ENCODE measurements around the gene FOXN1. TPM values are rescaled to one million over a fixed set of nuclear protein-coding genes. Genes with fewer than 3 reads are reported as not detected.
A peak's percentile ranks its signal among the peaks of the same experiment; 100 is the strongest.

The FOXN1 gene
- total RNA-seq, 1 donor from 2014 or later: 14.8 TPM

DNA sequence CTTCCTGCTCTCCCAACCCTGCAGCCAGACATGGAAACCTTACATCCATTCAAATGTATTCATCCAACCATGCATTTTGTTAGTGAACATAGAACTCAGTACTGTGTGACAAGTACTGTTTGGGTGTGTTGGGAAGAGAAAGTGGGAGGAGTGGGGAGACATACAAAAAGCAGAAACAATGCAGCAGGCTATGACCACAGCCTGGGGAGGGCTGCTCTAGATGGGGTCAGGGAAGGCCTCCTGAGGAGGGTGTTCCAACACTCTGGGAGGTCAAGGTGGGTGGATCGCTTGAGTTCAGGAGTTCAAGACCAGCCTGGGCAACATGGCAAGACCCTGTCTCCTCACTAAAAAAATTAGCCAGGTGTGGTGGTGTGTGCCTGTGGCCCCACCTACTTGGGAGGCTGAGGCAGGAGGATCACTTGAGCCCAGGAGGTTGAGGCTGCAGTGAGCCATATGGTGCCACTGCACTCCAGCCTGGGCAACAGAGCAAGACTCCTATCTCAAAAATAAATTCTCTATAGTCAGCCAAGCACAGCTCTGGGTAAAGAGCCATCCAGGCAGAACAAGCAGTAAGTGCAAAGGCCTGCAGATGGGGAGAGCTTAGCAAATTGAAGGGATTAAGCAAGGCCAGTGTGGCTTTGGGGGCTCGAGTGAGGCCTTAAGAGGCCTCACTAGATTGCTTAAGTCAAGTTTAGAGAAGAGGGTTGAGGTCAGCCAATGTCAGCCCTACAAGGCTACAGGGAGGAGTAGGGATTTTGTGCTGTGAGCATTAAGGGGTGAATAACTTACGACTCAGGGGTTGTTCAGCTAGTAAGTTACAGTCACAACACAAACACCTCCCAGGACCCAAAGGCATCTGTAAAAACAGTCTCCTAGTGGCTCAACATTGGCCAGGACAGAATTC is 27.2 kb upstream of the FOXN1 start:
- no peak for ATAC-seq

GRCh38 chr17:28480278-28480677 is 25.9 kb upstream of the FOXN1 start:
- no peak for ATAC-seq

GRCh38 chr17:28480799-28481571 is 25.2 kb upstream of the FOXN1 start:
- no peak for ATAC-seq

GRCh38 chr17:28482551-28483199 is 23.5 kb upstream of the FOXN1 start:
- no peak for ATAC-seq

GRCh38 chr17:28484296-28484695 is 21.9 kb upstream of the FOXN1 start:
- ATAC-seq: no peak

DNA sequence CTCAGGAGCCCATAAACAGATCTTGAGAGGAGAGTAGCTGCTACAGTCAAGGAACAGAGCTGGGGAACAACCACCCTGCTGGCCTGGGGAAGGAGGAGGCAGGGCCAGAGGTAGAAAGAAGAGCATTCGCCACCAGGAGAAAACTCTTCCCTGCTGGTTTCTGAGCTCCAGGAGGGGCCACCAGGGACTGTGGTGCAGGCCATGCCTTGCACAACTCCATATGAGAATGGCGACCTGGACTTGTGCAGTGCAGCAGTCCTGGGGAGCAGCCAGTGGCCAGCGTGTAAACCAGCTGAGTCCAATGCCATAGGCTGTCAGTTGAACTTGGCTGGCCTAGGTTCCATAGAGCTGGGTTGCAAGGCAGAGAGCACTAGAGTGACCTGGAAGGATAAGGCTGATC is 21.1 kb upstream of the FOXN1 start:
- ATAC-seq: no peak

DNA sequence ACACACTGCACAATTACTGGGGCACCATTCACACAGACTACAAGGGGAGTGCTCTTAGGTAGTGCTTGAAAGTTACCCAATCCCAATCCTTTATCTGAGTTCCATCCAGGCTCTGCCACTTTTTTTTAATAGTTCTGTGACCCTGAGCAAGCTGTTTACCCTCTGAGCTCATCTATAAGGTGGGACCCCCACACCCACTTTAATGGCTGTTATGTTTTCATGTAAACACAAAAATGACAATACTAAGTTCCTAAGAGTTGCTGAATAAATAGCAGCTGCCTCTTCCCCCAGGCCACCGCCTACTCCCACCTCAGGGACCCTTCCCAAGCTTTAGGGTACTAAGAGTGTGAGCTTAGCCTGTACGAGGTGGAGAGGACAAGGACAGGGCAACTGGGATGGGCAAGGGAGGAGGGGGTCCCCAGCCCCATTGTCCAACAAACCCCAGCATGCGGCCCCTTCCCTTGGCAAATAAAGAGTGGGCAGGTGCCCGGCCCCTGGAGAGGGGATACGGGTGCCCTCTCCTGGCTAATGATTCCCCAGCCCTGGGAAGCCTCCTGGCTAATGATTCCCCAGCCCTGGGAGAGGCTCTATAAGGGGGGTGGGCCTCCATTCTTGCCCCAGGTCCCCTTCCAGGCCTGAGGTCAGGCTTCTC is 18.1 kb upstream of the FOXN1 start:
- ATAC-seq: no peak

GRCh38 chr17:28488533-28489276 is 17.4 kb upstream of the FOXN1 start:
- no peak for ATAC-seq

DNA sequence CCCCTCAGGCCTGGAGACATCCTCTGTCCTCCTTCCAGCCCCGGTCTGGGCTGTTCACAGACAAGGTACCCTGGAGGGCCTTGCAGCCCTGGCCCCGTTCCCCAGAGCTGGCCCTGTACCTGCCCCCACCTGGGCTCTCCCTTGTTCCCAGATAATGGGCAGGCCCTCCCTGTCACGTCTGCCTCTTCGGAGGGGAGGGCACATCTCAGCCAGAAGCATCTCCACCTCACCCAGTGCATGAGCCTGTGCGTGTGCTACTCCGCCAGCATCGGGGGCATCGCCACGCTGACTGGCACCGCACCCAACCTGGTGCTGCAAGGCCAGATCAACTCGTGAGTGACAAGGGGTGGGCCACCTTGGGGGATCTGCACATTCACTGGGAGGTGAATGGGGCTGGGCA is 14.9 kb upstream of the FOXN1 start:
- no peak for ATAC-seq

DNA sequence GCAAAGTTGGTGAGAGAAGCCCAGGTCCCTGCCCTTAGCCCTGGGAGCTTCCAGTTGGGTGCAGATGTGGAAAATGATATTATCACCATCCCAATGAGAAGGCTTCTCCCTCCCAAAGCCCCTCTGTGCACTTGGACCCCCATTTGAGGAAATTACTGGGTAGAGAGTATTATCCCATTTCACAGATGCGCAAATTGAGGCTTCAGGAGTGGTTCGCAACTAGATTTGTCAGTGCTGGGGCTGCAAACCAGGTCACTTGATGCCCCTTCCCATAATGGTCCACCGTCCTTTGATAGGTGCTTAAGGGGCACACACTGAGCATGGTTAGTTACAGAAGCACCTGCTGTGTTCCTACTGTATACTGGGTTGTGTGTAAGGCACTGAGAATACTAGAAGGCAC is 14.3 kb upstream of the FOXN1 start:
- no peak for ATAC-seq

DNA sequence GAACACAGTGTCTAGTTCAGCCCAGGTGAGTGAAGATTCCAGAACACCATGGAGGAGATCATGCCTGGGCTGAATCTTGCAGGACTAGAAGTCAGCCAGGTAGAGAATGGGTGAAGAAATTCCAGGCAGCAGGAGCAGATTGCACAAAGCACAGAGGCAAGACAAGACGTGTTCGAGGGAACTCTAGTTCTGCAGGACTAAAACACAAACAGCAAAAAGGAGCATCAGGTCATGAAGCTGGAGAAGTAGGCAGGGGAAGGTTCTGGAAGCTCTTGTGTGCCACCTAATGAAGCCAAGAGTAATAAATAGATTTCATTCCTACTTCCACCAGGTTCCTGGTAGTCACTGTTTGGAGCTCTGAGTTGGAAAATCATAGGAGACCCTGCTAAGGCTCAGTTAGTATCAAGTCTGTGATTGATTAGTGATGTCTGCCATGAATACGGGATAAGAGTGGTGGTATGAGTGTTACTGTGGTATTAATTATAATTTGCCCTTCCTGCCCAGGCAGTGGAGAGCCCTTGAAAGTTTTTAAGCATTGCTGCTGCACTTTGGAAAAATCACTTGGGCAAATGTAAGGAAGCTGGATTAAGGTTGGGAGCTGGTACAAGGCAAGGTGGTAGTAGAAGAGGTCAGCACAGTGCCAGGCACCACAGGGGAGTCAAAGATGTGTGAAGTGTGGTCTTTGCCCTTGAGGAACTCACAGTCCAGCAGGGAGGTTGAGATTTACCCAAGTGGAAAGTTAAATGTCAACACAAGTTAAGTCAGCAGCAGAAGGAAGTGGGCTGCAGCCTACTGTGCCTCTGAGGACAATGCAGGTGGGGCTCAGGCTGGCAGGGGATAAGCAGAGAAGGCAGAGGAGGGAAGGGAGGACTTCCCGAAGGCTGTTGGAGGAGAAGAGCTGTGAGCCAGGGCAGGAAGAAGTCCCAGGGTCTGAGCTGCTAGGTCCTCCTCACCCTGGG is 13.5 kb upstream of the FOXN1 start:
- peak; percentile 56 for ATAC-seq

- no peak for ATAC-seq
These were observed 12.7 kb upstream of the FOXN1 start for GRCh38 chr17:28493460-28493859.

- peak; percentile 73 for ATAC-seq
These were observed 11.5 kb upstream of the FOXN1 start for GRCh38 chr17:28494445-28495188.

DNA sequence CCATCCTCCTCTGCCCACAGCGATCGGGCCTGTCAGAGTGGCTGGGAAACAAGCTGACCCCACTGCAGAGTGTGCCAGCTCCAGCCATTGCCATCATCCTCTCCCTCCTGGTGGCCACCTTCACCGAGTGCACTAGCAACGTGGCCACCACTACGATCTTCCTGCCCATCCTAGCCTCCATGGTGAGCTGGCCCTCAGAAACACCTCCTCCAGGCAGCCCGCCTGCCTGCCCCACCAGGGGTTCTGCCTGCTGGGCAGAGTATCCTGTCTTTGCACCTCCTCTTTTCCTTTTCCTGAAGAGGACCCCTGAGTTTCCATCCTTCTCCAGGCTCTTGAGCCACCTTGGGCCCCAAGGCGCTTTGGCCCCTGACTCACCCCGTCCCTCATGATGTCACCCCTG is 10.5 kb upstream of the FOXN1 start:
- no peak for ATAC-seq

DNA sequence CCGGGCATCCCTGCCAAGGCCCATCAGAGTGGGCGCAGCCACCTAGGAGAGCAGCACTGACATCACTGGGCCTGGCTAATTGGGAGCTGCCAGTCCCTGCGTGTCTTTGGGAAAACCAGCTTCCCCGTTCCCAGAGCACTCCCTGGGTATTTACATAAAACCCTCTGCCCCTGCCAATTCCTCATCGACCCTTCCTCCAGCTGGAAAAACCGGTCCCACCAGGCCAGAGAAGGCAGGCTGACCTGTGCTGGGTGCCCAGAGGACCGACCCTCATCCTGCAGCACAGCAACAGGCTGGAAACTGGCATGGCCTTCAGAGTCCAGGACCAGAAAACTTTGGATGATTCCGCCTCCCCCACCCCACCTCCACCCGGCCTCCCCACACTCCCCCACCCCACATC is 8.2 kb upstream of the FOXN1 start:
- ATAC-seq: peak; percentile 25

DNA sequence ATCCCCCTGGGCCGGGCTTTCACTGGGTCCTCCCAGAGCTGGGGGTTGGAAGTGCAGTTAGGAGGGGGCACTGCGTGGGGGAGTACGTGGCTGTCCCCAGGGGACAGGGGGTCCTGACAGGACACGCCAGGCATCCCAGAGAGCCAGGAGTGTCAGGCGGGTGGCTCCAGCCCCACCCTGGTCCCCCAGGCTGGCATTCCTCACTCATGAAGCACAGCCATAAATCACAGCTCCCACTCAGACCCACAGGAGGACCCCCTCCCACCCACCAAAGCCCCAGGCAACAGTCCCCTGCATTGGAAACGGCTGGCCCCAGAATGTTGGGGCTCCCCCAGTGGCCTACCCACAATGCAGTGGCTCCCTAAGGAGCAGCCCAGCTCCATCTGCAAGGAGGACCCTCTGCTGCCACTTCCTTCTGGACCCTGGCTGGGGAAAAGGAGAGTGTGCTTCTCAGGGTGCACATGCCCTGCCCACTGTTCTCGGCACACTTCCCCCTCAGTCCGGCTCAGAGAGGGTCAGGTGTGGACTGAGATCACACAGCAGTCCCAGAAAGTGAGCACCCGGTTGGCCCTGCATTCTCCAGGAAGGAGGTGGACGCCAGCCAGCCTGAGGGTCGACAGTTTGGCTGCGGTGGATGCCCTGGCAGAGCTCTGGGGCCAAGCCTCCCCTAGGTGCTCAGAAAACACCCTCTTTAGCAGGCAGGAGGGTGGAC is 7.3 kb upstream of the FOXN1 start:
- no peak for ATAC-seq

DNA sequence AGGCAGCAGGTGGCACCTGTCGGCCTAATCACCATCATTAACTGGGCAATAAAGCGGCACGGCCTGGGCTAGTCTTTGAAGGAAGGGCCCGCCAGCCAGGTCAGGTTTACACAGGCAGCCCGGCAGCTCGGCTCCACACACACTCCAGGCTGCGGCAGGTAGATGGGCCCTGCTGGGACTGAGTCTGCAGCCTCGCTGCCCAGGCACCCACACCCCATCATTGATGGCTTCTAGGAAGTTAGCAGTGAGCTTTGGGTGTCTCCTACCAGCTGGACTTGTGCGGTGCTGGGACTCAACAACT is 6.8 kb upstream of the FOXN1 start:
- ATAC-seq: no peak

DNA sequence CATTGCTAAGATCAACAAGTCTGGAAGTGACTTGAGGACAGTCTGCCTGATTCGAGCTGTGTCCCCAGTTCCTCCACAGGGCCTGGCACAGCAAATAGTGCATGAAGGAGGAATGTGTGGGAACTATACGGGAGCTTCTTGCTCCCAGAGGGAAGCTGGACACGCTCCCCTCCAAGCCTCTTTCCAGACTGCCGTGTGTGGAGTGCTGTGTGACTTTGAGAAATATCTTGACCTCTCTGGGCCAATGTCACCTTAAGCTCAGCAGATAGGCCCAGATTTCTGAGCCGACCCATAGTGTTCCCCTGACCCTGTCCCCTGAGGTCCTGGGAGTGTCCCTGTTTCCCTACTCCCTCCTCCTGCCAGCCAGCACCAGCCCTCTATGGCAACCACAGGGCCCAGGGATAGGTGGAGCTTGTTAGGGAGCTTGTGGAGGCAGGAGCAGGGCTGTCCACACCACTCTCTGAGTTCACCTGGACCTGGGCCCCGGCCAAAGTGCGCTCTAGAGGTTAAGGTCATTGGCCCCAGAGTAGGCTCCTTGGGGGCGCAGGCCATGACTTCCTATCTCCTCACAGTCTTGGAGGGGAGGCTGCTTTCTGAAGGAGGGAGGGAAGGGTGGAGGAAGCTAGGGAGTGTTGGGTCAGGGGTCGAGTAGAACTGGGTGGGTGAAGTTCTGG is 6.3 kb upstream of the FOXN1 start:
- ATAC-seq: no peak

Measured in esophagus mucosa (tissue), 1 donor.